OCI-LY7 (cell line): ENCODE measurements around the gene AKAP13. TPM values are rescaled to one million over a fixed set of nuclear protein-coding genes. Genes with fewer than 3 reads are reported as not detected.

Source experiments
- BruUV-seq: library from RNA; stranded (reverse); fragments of 400-500 nt; replicated peaks from 2 replicates; lab custom pipeline; 2021; lab: Mats Ljungman, UMichigan
- CTCF ChIA-PET: fragments of 300-600 bp; sonication (Branson Sonifier 250); formaldehyde crosslinking; loops from one replicate; lab custom pipeline; 2022; ENCODE audit warnings: antibody characterized with exemption; ENCODE audit not compliant: unreplicated experiment; lab: Charles Lee
- POLR2A ChIA-PET: fragments of 300-600 bp; sonication (Branson Sonifier 250); formaldehyde crosslinking; loops from one replicate; lab custom pipeline; 2022; ENCODE audit warnings: antibody characterized with exemption; lab: Charles Lee
- DNase-seq: peaks from one replicate; pipeline ENCODE4 v3.0.0-alpha.2; 2015; ENCODE audit warnings: low spot score
- H2AFZ ChIP-seq: fragments of 200-600 bp; sonication (generic), shearing (Covaris generic); 2 replicates; pipeline ENCODE4 v1.6.1; 2014; ENCODE audit warnings: mild to moderate bottlenecking, antibody characterized with exemption, low read length, moderate library complexity
- H3K27ac ChIP-seq: fragments of 200-600 bp; sonication (generic); 2 replicates; pipeline ENCODE4 v1.5.1; 2014; ENCODE audit warnings: mixed run types, low read depth, mild to moderate bottlenecking, moderate library complexity, low read length, inconsistent platforms; ENCODE audit not compliant: poor library complexity, severe bottlenecking
- H3K36me3 ChIP-seq: fragments of 200-600 bp; sonication (generic); 2 replicates; pipeline ENCODE4 v1.6.1; 2014; ENCODE audit warnings: mild to moderate bottlenecking, antibody characterized with exemption, low read length, moderate library complexity, mixed read lengths; ENCODE audit not compliant: insufficient read depth
- H3K4me1 ChIP-seq: fragments of 200-600 bp; sonication (generic); 2 replicates; pipeline ENCODE4 v1.5.1; 2014; ENCODE audit warnings: mild to moderate bottlenecking, low read length; ENCODE audit not compliant: insufficient read depth, poor library complexity, severe bottlenecking
- H3K4me2 ChIP-seq: fragments of 200-600 bp; sonication (generic); 2 replicates; pipeline ENCODE4 v1.6.1; 2014; ENCODE audit warnings: mild to moderate bottlenecking, low read length
- H3K4me3 ChIP-seq: fragments of 200-600 bp; sonication (generic); 2 replicates; pipeline ENCODE4 v1.5.1; 2014; ENCODE audit warnings: mild to moderate bottlenecking, low read depth, low read length; ENCODE audit not compliant: poor library complexity, severe bottlenecking
- H3K79me2 ChIP-seq: fragments of 200-600 bp; sonication (generic); 2 replicates; pipeline ENCODE4 v1.6.1; 2016; ENCODE audit warnings: low read depth, mild to moderate bottlenecking, low read length, moderate library complexity, mixed read lengths; ENCODE audit not compliant: insufficient read depth
- H3K9me2 ChIP-seq: fragments of 200-600 bp; sonication (generic); 2 replicates; pipeline ENCODE4 v1.6.1; 2016; ENCODE audit warnings: mild to moderate bottlenecking, low read length, mixed read lengths; ENCODE audit not compliant: insufficient read depth
- H3K9me3 ChIP-seq: fragments of 200-600 bp; sonication (generic); 2 replicates; pipeline ENCODE4 v1.6.1; 2014; ENCODE audit warnings: mild to moderate bottlenecking, mixed run types, low read length, mixed read lengths
- H4K20me1 ChIP-seq: fragments of 200-600 bp; sonication (generic); 2 replicates; pipeline ENCODE4 v1.6.1; 2014; ENCODE audit warnings: mild to moderate bottlenecking, antibody characterized with exemption, low read length, moderate library complexity, mixed read lengths; ENCODE audit not compliant: insufficient read depth
- EZH2phosphoT487 ChIP-seq: fragments of 200-600 bp; sonication (generic); IDR thresholded peaks from 2 replicates; pipeline ENCODE4 v1.6.1; 2018; ENCODE audit warnings: low read depth, borderline replicate concordance, mild to moderate bottlenecking, mixed run types, antibody characterized with exemption, low read length, moderate library complexity, mixed read lengths
- intact Hi-C: fragments of 100-400 bp; cut with micrococcal nuclease; formaldehyde crosslinking; loops from one replicate; pipeline ENCODE4 v1.10.0; 2022; ENCODE audit not compliant: unreplicated experiment
- total RNA-seq, 2 experiments: library from RNA; depleted of rRNA in 1 of 2; stranded (reverse); fragments of >200 nt in 1 of 2; shearing (Covaris generic) in 1 of 2; gene quantifications; 2 replicates each; pipeline ENCODE4 v1.2.3, GENCODE V29; 2014 to 2022
- TF ChIP-seq, protein P1 (sequence below): fragments of 200-600 bp; sonication (generic); conservative IDR thresholded peaks from 2 replicates; pipeline ENCODE4 v1.5.1; 2014; ENCODE audit warnings: mild to moderate bottlenecking, antibody characterized with exemption, low read length, moderate library complexity, mixed read lengths

Gene AKAP13
- total RNA-seq, 2 experiments from 2014 or later: 140 to 250 TPM

DNA sequence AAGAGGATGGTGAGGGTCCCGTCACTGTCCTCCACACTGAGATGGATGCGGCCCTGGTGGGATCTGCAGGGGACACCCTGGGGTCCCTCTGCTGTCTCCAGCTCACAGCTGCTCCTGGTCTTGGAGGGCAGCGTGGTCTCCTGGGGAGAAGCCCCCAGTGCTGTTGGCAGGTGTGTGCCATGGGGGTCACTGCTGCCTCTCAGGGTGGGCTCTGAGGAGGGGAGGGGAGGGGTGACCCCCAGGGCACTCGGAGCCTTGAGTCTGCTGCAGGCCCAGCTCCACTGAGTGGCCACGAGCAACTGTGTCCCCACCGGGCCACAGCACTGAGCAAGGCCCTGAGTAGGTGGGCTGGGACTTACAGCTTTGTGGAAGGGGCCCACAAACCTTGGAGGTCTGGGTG is 379.6 kb downstream of the AKAP13 start:
- H4K20me1 ChIP-seq: no peaks in the 10 kb centered on the region
- no peak for TF ChIP-seq EZH2phosphoT487
- TF ChIP-seq, protein P1, sequence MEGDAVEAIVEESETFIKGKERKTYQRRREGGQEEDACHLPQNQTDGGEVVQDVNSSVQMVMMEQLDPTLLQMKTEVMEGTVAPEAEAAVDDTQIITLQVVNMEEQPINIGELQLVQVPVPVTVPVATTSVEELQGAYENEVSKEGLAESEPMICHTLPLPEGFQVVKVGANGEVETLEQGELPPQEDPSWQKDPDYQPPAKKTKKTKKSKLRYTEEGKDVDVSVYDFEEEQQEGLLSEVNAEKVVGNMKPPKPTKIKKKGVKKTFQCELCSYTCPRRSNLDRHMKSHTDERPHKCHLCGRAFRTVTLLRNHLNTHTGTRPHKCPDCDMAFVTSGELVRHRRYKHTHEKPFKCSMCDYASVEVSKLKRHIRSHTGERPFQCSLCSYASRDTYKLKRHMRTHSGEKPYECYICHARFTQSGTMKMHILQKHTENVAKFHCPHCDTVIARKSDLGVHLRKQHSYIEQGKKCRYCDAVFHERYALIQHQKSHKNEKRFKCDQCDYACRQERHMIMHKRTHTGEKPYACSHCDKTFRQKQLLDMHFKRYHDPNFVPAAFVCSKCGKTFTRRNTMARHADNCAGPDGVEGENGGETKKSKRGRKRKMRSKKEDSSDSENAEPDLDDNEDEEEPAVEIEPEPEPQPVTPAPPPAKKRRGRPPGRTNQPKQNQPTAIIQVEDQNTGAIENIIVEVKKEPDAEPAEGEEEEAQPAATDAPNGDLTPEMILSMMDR: no peak
- no peaks in the 10 kb centered on the region for H3K9me2 ChIP-seq
- POLR2A ChIA-PET: no interaction called here
- H3K4me1 ChIP-seq: no peaks in the 10 kb centered on the region
- no peak overlapping the region for H2AFZ ChIP-seq
- DNase-seq: no peak
- CTCF ChIA-PET: no interaction called here
- H3K4me3 ChIP-seq: no peak overlapping the region
- no peaks in the 10 kb centered on the region for H3K36me3 ChIP-seq
- H3K79me2 ChIP-seq: no peaks in the 10 kb centered on the region
- intact Hi-C loops: loop anchor here (1.0 kb wide), 1 partner anchor 80 kb away; no protein-coding TSS in a partner anchor
- no peak overlapping the region for H3K4me2 ChIP-seq
- no peaks in the 10 kb centered on the region for H3K9me3 ChIP-seq
- H3K27ac ChIP-seq: no peak overlapping the region
- BruUV-seq: no TSS peak

DNA sequence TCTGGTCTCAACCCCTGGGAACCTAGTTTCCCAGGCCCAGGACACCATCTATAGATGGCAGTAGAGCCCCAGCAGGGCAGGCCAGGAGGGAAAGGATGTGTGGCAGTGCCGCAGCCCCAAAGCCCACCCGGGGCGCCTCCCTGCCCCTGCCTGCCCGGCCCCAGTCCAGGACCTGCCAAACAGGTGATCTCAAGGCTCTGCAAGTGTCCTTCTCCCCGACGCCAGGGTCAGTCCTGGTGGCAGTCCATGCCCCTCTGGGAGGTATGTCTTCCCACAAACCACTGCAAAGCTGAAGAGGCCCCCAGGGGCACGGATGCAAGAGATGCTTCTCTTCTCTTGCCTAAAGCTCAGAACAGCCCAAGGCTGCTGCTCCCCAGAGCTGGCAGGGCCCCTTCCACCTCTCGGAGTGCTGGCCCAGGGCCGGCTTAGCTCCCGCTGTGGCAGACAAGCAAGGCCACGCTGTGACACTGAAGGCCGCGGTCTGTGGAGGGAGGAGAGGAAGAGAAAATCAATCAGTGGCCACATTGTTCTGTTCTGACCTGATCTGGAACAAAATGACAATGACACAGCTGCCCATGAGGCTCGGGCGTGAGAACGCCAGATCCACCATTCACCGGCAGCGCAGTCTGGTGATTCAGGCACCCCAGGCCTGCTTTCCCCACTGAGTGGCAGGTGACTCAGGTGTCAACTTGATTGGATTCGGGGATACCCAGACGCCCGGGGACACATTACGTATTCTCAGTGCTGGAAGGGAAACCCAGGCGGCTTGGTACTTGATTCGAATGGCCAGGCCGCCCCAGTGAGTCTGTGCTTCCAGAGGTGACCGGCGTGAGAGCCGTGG is 380.3 kb downstream of the AKAP13 start:
- no peaks in the 10 kb centered on the region for H4K20me1 ChIP-seq
- no peak overlapping the region for H2AFZ ChIP-seq
- intact Hi-C loops: loop anchor here (1.0 kb wide), 1 partner anchor 80 kb away; no protein-coding TSS in a partner anchor
- no peak overlapping the region for H3K4me3 ChIP-seq
- H3K79me2 ChIP-seq: no peaks in the 10 kb centered on the region
- DNase-seq: no peak
- no peaks in the 10 kb centered on the region for H3K4me1 ChIP-seq
- no peak overlapping the region for H3K4me2 ChIP-seq
- no peaks in the 10 kb centered on the region for H3K36me3 ChIP-seq
- H3K9me3 ChIP-seq: no peaks in the 10 kb centered on the region
- H3K9me2 ChIP-seq: no peaks in the 10 kb centered on the region
- TF ChIP-seq, protein P1: peak; percentile 40; the same call in 1 of the 2 replicates
- TF ChIP-seq EZH2phosphoT487: no peak
- ChIA-PET POLR2A (no interaction called here), CTCF (no interaction called here)
- BruUV-seq: no TSS peak
- H3K27ac ChIP-seq: no peak overlapping the region

DNA sequence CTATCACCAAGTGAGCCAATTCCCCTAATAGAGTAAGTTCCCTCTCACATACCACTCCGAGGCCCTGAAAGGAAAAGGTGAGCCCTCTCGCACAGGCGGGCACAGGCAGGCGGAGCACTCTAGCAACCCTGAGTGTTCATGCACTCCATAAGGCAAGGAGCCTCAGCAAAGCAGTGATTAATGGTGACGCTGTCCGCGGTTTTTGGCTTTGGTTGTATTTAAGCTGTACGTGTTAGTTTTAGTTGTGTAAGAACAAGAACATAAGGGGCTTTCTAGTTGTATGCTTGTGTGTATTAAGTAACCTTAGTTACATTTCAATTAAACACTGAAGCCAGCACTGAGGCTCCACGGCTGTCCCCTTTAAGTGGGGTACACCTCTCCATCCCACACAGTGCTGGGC is 381.2 kb downstream of the AKAP13 start:
- Histone ChIP-seq H4K20me1 (no peaks in the 10 kb centered on the region), H3K27ac (no peak overlapping the region), H2AFZ (no peak overlapping the region), H3K4me3 (no peak overlapping the region), H3K9me2 (no peaks in the 10 kb centered on the region), H3K9me3 (no peaks in the 10 kb centered on the region), H3K36me3 (no peaks in the 10 kb centered on the region), H3K4me1 (no peaks in the 10 kb centered on the region), H3K4me2 (no peak overlapping the region), H3K79me2 (no peaks in the 10 kb centered on the region)
- ChIA-PET CTCF (interaction anchor here (0.6 kb wide), 1 partner anchor 1133 kb away, joined by 3 read pairs; no protein-coding TSS in a partner anchor), POLR2A (no interaction called here)
- intact Hi-C loops: no loop called here
- DNase-seq: no peak
- no TSS peak for BruUV-seq
- TF ChIP-seq, protein P1: no peak
- TF ChIP-seq EZH2phosphoT487: no peak
